Measurements from ENCODE around the gene PRPH2.
"Not testable (repeated sequence)": the region's sequence is repeated elsewhere in the genome, so short reads cannot be mapped to it uniquely, and the experiment has no call there.

PRPH2 gene

GRCh38 chr6:42733867-42734481 lies 11.6 kb upstream of the PRPH2 start:
- not testable (repeated sequence) for H3K9me3 ChIP-seq (ENCODE audit: control insufficient read depth, insufficient read depth, low read length); H3K27me3 ChIP-seq (ENCODE audit: control insufficient read depth, insufficient read depth, low read length); H3K4me3 ChIP-seq (ENCODE audit: low read depth, low read length); H3K36me3 ChIP-seq (ENCODE audit: control insufficient read depth, insufficient read depth, low read length); H3K4me1 ChIP-seq (ENCODE audit: control insufficient read depth, insufficient read depth, low read length); H3K9ac ChIP-seq (ENCODE audit: low read depth, low read length)

GRCh38 chr6:42729731-42730130 lies 7.3 kb upstream of the PRPH2 start:
- no peaks in the 10 kb centered on the region for H3K27me3 ChIP-seq (ENCODE audit: control insufficient read depth, insufficient read depth, low read length)
- H3K9ac ChIP-seq (ENCODE audit: low read depth, low read length): no peak overlapping the region

GRCh38 chr6:42727627-42728026 lies 5.2 kb upstream of the PRPH2 start:
- Histone ChIP-seq H3K4me3 (ENCODE audit: low read depth, low read length) (no peak overlapping the region), H3K27me3 (ENCODE audit: control insufficient read depth, insufficient read depth, low read length) (no peaks in the 10 kb centered on the region), H3K9me3 (ENCODE audit: control insufficient read depth, insufficient read depth, low read length) (no peaks in the 10 kb centered on the region), H3K9ac (ENCODE audit: low read depth, low read length) (no peak overlapping the region), H3K36me3 (ENCODE audit: control insufficient read depth, insufficient read depth, low read length) (no peaks in the 10 kb centered on the region), H3K4me1 (ENCODE audit: control insufficient read depth, insufficient read depth, low read length) (peaks cover 7% of the 10 kb centered on the region)

More at GRCh38 chr6:42729731-42730130, 7.3 kb upstream of the PRPH2 start:
- Histone ChIP-seq H3K36me3 (ENCODE audit: control insufficient read depth, insufficient read depth, low read length) (no peaks in the 10 kb centered on the region), H3K4me3 (ENCODE audit: low read depth, low read length) (no peak overlapping the region), H3K4me1 (ENCODE audit: control insufficient read depth, insufficient read depth, low read length) (peaks cover 7% of the 10 kb centered on the region), H3K9me3 (ENCODE audit: control insufficient read depth, insufficient read depth, low read length) (no peaks in the 10 kb centered on the region)

- Histone ChIP-seq H3K9me3 (ENCODE audit: control insufficient read depth, insufficient read depth, low read length) (no peaks in the 10 kb centered on the region), H3K36me3 (ENCODE audit: control insufficient read depth, insufficient read depth, low read length) (no peaks in the 10 kb centered on the region), H3K9ac (ENCODE audit: low read depth, low read length) (no peak overlapping the region), H3K27me3 (ENCODE audit: control insufficient read depth, insufficient read depth, low read length) (no peaks in the 10 kb centered on the region), H3K4me3 (ENCODE audit: low read depth, low read length) (no peak overlapping the region), H3K4me1 (ENCODE audit: control insufficient read depth, insufficient read depth, low read length) (peaks cover 7% of the 10 kb centered on the region)
Measured at GRCh38 chr6:42727087-42727611, 4.8 kb upstream of the PRPH2 start.

- no peak overlapping the region for H3K4me3 ChIP-seq (ENCODE audit: low read depth, low read length)
- no peaks in the 10 kb centered on the region for H3K27me3 ChIP-seq (ENCODE audit: control insufficient read depth, insufficient read depth, low read length)
- H3K4me1 ChIP-seq (ENCODE audit: control insufficient read depth, insufficient read depth, low read length): peaks cover 7% of the 10 kb centered on the region
- peak overlapping the region; percentile 18 for H3K9ac ChIP-seq (ENCODE audit: low read depth, low read length)
- no peaks in the 10 kb centered on the region for H3K36me3 ChIP-seq (ENCODE audit: control insufficient read depth, insufficient read depth, low read length)
- H3K9me3 ChIP-seq (ENCODE audit: control insufficient read depth, insufficient read depth, low read length): no peaks in the 10 kb centered on the region
Measured at GRCh38 chr6:42726485-42727086, 4.2 kb upstream of the PRPH2 start.

GRCh38 chr6:42726026-42726425 lies 3.6 kb upstream of the PRPH2 start:
- peak overlapping the region; percentile 18 for H3K9ac ChIP-seq (ENCODE audit: low read depth, low read length)
- H3K4me3 ChIP-seq (ENCODE audit: low read depth, low read length): no peak overlapping the region
- peaks cover 7% of the 10 kb centered on the region for H3K4me1 ChIP-seq (ENCODE audit: control insufficient read depth, insufficient read depth, low read length)
- no peaks in the 10 kb centered on the region for H3K36me3 ChIP-seq (ENCODE audit: control insufficient read depth, insufficient read depth, low read length)
- H3K27me3 ChIP-seq (ENCODE audit: control insufficient read depth, insufficient read depth, low read length): no peaks in the 10 kb centered on the region
- H3K9me3 ChIP-seq (ENCODE audit: control insufficient read depth, insufficient read depth, low read length): no peaks in the 10 kb centered on the region

- Histone ChIP-seq H3K36me3 (ENCODE audit: control insufficient read depth, insufficient read depth, low read length) (no peaks in the 10 kb centered on the region), H3K27me3 (ENCODE audit: control insufficient read depth, insufficient read depth, low read length) (no peaks in the 10 kb centered on the region), H3K9ac (ENCODE audit: low read depth, low read length) (no peak overlapping the region), H3K4me3 (ENCODE audit: low read depth, low read length) (no peak overlapping the region), H3K9me3 (ENCODE audit: control insufficient read depth, insufficient read depth, low read length) (no peaks in the 10 kb centered on the region), H3K4me1 (ENCODE audit: control insufficient read depth, insufficient read depth, low read length) (peaks cover 7% of the 10 kb centered on the region)
Measured at GRCh38 chr6:42724825-42725224, 2.4 kb upstream of the PRPH2 start.

GRCh38 chr6:42720739-42721138 lies 1.7 kb downstream of the PRPH2 start:
- Histone ChIP-seq H3K4me3 (ENCODE audit: low read depth, low read length) (no peak overlapping the region), H3K36me3 (ENCODE audit: control insufficient read depth, insufficient read depth, low read length) (no peaks in the 10 kb centered on the region), H3K9ac (ENCODE audit: low read depth, low read length) (no peak overlapping the region), H3K9me3 (ENCODE audit: control insufficient read depth, insufficient read depth, low read length) (no peaks in the 10 kb centered on the region), H3K27me3 (ENCODE audit: control insufficient read depth, insufficient read depth, low read length) (no peaks in the 10 kb centered on the region), H3K4me1 (ENCODE audit: control insufficient read depth, insufficient read depth, low read length) (no peaks in the 10 kb centered on the region)

GRCh38 chr6:42715871-42716270 lies 6.5 kb downstream of the PRPH2 start:
- no peak overlapping the region for H3K9ac ChIP-seq (ENCODE audit: low read depth, low read length)
- no peak overlapping the region for H3K4me3 ChIP-seq (ENCODE audit: low read depth, low read length)
- no peaks in the 10 kb centered on the region for H3K36me3 ChIP-seq (ENCODE audit: control insufficient read depth, insufficient read depth, low read length)
- H3K27me3 ChIP-seq (ENCODE audit: control insufficient read depth, insufficient read depth, low read length): no peaks in the 10 kb centered on the region
- peaks cover under 1% of the 10 kb centered on the region for H3K4me1 ChIP-seq (ENCODE audit: control insufficient read depth, insufficient read depth, low read length)
- no peaks in the 10 kb centered on the region for H3K9me3 ChIP-seq (ENCODE audit: control insufficient read depth, insufficient read depth, low read length)

GRCh38 chr6:42714098-42714761 lies 8.2 kb downstream of the PRPH2 start:
- H3K4me3 ChIP-seq (ENCODE audit: low read depth, low read length): no peak overlapping the region
- no peaks in the 10 kb centered on the region for H3K9me3 ChIP-seq (ENCODE audit: control insufficient read depth, insufficient read depth, low read length)
- no peaks in the 10 kb centered on the region for H3K27me3 ChIP-seq (ENCODE audit: control insufficient read depth, insufficient read depth, low read length)
- H3K4me1 ChIP-seq (ENCODE audit: control insufficient read depth, insufficient read depth, low read length): peaks cover 9% of the 10 kb centered on the region
- H3K36me3 ChIP-seq (ENCODE audit: control insufficient read depth, insufficient read depth, low read length): no peaks in the 10 kb centered on the region
- H3K9ac ChIP-seq (ENCODE audit: low read depth, low read length): no peak overlapping the region

GRCh38 chr6:42711930-42712329 lies 10.5 kb downstream of the PRPH2 start:
- Histone ChIP-seq H3K9me3 (ENCODE audit: control insufficient read depth, insufficient read depth, low read length) (no peaks in the 10 kb centered on the region), H3K9ac (ENCODE audit: low read depth, low read length) (no peak overlapping the region), H3K27me3 (ENCODE audit: control insufficient read depth, insufficient read depth, low read length) (no peaks in the 10 kb centered on the region), H3K4me3 (ENCODE audit: low read depth, low read length) (no peak overlapping the region), H3K36me3 (ENCODE audit: control insufficient read depth, insufficient read depth, low read length) (no peaks in the 10 kb centered on the region), H3K4me1 (ENCODE audit: control insufficient read depth, insufficient read depth, low read length) (peaks cover 9% of the 10 kb centered on the region)

- H3K27me3 ChIP-seq (ENCODE audit: control insufficient read depth, insufficient read depth, low read length): no peaks in the 10 kb centered on the region
- H3K9me3 ChIP-seq (ENCODE audit: control insufficient read depth, insufficient read depth, low read length): no peaks in the 10 kb centered on the region
- no peaks in the 10 kb centered on the region for H3K36me3 ChIP-seq (ENCODE audit: control insufficient read depth, insufficient read depth, low read length)
- H3K4me3 ChIP-seq (ENCODE audit: low read depth, low read length): no peak overlapping the region
- H3K9ac ChIP-seq (ENCODE audit: low read depth, low read length): no peak overlapping the region
- peaks cover 9% of the 10 kb centered on the region for H3K4me1 ChIP-seq (ENCODE audit: control insufficient read depth, insufficient read depth, low read length)
Measured at GRCh38 chr6:42710316-42710715, 12.1 kb downstream of the PRPH2 start.

Measured in iPS-15b (cell line).